HG02852 (cell line): ENCODE results near the gene LIPC.

Experiments
- ATAC-seq: cut with Tn5 transposase; IDR thresholded peaks from one replicate; pipeline ENCODE4 v1.9.1; 2021; ENCODE audit warnings: mild to moderate bottlenecking, moderate library complexity; ENCODE audit not compliant: unreplicated experiment

Gene LIPC

GRCh38 chr15:58512522-58512921, 80.7 kb downstream of the LIPC start:
- ATAC-seq: no peak

- ATAC-seq: no peak
Observed at GRCh38 chr15:58513008-58513407, 81.2 kb downstream of the LIPC start.

DNA sequence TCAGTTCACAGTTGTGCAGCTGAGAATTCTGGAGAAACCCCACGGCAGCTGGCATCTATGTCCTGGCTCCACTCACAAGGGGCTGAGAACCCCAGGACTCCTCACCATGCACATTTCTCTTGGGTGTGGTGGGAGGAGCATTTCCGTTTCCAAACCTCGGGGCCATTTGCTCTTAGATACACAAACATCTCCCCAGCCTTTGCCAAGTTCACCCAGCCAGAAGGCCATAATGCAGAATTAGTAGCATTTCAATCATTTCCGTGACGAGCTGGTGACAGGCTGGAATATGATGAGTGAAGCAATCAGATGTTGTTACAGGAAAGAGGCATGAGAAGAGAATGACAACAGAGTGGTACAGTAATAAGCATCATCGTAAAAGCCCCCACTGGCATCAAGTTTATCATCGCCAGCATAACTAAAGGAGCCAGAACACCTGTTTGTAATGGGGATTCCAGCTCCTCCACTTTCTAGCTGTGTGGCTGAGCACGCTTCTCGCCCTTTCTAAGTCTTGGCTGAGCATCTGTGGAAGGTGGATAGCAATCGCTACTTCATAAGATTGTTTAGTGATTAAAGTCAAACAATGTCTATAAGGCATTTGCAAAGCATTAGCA, 82.0 kb downstream of the LIPC start:
- ATAC-seq: no peak

GRCh38 chr15:58515807-58516206, 84.0 kb downstream of the LIPC start:
- no peak for ATAC-seq

GRCh38 chr15:58517252-58517681, 85.5 kb downstream of the LIPC start:
- ATAC-seq: no peak

GRCh38 chr15:58517682-58518525, 86.1 kb downstream of the LIPC start:
- ATAC-seq: peak; percentile 76

GRCh38 chr15:58518626-58519025, 86.8 kb downstream of the LIPC start:
- ATAC-seq: no peak

DNA sequence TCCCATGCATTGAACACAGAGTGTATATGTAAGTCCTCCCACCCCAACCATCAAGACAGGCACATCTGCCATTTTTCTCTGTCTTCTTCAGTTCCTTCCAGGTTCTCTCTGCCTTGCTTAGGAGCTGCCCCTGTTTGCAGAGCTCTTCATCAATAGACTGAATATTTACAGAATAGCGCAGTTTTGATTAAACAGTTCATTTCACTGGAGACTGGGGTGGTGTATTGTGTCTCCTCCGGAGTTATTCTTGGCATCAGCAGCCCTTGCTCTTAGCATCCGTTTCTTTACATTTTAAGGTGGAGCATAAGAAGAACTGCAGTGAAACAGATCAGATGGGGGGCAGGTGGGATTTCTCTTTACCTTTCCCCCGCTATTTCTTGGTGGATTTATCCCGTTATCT, 87.7 kb downstream of the LIPC start:
- ATAC-seq: no peak

DNA sequence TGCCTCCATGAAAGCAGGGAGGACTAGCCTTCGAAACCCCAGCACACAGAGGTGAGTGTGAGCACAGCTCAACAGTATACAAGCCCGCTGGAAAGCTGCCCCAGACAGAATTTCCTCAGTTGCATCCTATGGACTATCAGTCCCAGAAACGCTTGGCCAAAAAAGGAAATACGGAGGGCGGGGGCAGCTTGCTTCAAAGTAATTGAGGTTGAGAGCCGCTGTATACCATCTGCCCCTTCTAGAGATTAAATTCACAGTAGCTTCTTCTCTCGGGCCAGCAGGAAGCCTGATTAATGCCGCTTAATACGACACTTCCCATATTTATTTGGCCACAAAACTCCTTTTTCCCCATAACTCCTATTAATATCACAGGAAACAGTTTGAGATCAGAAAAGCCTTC, 88.7 kb downstream of the LIPC start:
- ATAC-seq: no peak

DNA sequence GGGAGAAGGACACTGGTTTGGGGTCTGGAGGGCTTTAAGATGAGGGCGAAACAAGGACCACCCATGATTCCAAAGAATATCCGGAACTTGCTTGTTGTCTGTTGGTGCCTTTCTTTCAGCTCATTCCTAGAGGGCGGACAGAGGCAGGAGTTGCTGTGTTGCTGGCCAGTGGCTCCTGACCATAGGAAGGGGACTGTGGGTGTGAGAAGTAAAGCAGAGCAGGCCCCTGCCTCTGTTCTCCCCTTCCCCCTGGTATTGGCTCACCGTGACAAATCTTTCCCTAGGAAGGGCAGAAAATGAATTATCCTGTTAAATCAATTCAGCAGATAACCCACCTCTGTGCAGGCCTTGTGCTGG, 89.1 kb downstream of the LIPC start:
- no peak for ATAC-seq

GRCh38 chr15:58521293-58521991, 89.7 kb downstream of the LIPC start:
- no peak for ATAC-seq

DNA sequence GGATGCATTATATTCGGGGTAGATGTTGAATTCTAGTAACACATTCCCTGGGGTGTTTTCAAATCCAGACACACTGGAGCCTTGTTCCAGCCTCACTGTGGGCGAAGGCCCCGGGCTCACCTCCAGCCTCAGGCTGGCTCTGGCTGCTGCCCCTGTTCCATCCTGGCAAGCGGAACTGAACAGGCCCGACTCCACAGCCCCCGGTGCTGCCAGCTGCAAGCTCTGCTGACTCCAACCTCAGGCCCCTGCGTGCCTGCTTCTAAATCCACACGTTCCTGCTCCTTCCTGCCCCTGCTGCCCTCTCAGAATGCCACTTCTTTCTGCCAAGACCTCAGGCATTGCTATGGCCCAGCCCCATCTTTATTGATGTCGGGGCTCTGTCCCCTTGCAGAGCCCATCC, 90.6 kb downstream of the LIPC start:
- ATAC-seq: no peak

GRCh38 chr15:58522865-58523264, 91.1 kb downstream of the LIPC start:
- ATAC-seq: no peak

DNA sequence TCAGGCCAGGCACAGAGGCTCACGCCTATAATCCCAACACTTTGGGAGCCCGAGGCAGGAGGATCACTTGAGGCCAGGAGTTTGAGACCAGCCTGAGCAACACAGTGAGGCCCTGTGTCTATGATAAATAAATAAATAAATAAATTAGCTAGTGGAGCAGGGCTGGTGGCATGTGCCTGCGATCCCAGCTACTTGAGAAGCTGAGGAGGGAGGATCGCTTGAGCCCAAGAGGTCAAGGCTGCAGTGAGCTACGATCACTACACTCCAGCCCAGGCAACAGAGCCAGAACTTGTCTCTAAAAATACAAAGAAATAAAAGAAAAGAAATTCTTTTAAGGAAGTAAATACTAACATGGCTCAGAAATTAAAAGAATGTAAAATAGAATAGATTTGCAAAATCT, 91.8 kb downstream of the LIPC start:
- no peak for ATAC-seq

GRCh38 chr15:58524247-58524646, 92.5 kb downstream of the LIPC start:
- ATAC-seq: no peak

- ATAC-seq: no peak
Observed at GRCh38 chr15:58525991-58526421, 94.2 kb downstream of the LIPC start.

DNA sequence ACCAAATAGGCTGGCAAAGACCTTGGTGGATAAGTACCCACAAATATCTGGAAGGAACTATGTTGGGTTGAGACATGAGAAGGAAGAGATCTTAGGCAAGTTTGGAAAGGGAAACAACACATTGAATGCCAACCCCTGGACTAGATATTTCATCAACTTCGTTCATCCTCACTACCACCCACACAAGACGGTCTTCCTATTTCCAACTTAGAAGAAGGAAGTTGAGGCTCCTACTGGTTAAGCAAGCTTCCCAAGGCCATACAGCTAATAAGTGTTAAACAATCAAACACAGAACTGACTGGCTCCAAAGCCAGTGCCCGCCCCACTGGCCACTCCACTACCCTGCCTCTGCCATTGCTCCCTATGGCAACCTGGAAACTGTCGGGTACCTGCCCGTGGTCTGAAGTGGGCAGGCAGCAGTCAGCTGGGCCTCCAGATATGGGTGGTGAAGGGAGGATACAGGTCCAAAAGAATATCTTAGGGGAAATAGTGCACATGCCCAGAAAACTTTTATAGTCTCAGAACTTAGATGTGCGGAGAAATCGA, 94.9 kb downstream of the LIPC start:
- ATAC-seq: no peak

- no peak for ATAC-seq
Observed at GRCh38 chr15:58527573-58528187, 95.9 kb downstream of the LIPC start.

DNA sequence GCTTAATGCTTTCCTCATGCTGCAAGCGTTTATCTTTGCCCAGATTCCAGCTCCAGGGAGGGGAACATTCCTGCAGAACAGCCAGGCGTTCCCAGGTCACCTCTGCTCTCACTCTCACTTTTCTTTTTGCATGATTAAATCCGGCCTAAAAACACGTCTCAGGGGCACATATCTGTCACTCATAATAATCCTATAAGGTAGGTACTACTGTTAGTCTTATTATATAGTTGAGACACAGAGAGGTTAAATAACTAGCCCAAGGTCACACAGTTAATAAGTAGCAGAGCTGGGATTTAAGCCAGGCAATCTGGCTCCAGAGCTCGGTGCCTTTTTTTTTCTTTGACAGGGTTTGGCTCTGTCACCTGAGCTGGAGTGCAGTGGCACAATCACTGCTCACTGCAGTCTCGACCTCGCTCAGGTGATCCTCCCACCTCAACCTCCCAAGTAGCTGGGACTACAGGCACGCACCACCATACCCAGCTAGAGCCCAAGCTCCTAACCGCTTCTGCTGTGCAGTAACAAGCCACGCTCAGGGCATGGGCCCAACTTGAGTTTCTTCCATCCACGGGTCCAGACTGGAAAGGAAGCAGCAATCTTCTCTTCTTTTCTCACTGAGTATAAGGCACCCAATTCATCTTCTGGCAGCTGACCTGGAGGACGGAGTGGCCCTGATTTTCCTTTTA, 96.5 kb downstream of the LIPC start:
- no peak for ATAC-seq

GRCh38 chr15:58529041-58529440, 97.2 kb downstream of the LIPC start:
- no peak for ATAC-seq
